T-helper 2 cell treated with Interferon-gamma antibody and Interleukin-4, amounts not matched to agents 100 ng/mL and 5 ng/mL, for 36 hours (primary cell): Measurements from ENCODE around the gene COPB2. TPM values are rescaled to one million over a fixed set of nuclear protein-coding genes. Genes with fewer than 3 reads are reported as not detected.

Source experiments
- intact Hi-C: fragments of 100-400 bp; cut with micrococcal nuclease; formaldehyde crosslinking; loops from one replicate; pipeline ENCODE4 v1.15.1; 2023
- total RNA-seq: library from RNA; stranded (reverse); gene quantifications from 2 replicates; pipeline ENCODE4 v1.2.3, GENCODE V29; 2022

The COPB2 gene
- total RNA-seq, 1 donor from 2014 or later: 106 TPM

DNA sequence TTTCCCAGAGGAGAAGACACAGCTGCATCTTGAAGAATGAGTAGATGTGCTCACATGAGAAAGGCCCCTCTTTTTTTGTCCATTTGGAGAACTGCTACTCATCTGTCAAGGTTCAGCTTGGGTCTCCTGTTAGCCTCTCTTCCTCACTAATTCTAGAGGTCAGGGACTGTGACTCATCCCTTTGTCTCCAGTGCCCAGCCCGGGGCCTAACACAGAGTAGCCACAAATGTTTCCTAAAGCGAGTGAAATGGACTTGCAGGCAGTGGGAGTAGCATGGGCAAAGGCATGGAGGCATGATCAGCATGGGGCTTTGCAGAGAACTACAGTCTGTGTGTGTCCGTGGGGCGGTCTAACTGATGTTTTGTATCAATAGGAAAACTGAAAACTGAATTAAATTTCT, 79.6 kb downstream of the COPB2 start:
- intact Hi-C loops: no loop called here

DNA sequence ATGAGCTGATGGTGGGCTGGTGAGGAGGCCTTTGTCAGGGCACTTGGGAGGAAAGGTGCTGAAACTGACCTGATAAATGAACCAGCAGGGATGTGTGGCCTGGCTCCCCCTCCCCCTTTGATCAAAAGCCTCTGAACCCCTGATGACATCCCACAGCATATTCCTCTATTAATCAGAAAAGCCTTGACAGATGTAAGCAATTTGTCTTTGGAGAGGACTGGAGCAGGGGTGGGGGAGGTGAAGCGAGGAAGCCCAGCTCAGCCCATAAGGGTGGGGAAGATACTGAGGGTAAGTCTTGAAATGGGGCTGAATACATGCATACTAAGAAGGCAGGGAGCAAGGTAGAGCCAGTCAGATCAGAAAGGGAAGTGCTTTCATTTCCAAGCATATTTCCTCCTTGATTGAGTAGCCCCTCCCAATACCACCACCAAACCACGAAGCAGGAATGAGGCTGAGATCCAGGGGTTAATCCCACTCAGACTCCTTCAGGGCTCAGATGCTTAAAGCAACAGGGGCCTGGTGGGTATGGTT, 80.3 kb downstream of the COPB2 start:
- intact Hi-C loops: no loop called here

- intact Hi-C loops: no loop called here
Observed at GRCh38 chr3:139308560-139308959, 80.9 kb downstream of the COPB2 start.

DNA sequence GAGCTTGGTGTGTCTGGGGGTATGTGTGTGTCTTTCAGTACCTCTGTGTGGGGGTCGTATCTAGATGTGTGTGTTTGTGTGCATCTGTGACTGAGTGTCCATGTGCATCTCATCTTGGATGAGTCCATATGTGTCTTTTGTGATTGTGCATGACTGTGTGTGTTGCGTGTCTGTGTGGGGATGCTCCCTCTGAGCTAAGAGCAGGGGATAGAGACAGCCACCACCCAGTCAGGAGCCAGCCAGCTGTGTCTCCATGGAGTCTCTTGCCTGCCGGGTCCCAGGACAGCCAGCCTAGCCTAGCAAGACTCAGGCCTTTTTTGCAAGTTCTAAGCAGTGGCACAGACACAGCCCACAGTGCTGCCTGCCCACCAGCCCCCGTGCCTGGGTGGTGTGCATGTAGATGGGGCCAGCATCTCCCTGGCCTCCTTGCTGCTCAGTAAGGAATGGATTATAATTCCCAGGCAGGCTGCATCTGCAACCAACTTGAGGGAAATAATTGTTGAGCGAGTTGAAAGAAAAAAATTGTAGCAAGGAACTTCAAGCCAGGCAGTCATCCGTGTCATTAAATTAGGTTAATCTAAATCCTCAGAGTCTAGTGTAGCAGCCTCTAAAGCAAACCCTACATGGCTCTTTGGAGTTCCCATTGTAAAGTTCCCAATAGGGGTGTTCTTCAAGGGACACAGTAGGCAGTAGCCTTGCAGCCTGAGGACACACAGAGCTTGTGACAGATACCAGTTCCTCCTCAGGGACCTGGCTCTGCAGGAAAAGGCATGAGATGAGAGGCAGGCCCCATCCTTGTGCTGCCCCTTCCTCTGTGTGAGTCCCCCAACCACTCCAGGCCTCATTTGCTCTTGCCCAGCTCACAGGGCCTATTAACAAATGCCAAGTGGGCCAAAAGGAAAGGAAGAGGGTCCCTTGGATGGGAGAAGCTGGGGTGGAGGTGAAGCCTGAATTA, 81.6 kb downstream of the COPB2 start:
- intact Hi-C loops: no loop called here

Other genes with a start within 250 kb of the COPB2 start
- gene MRPS22, start 45.6 kb downstream of the COPB2 start, total RNA-seq: 39.8 and 43.0 TPM in 2 replicates
- gene RBP2, start 86.9 kb upstream of the COPB2 start, total RNA-seq: not detected in 2 replicates
- not detected in 2 replicates for gene RBP1, start 150.1 kb upstream of the COPB2 start, total RNA-seq